SK-N-SH treated with all-trans-retinoic acid at 6 μM for 48 hours (cell line): ENCODE measurements around the gene ADPRM.

Experiments
- ATAC-seq: fragments of 200-7000 bp; cut with Tn5 transposase; 3 replicates; pipeline ENCODE4 v1.9.1; 2020; ENCODE audit warnings: mild to moderate bottlenecking, moderate library complexity
- ARNTL ChIP-seq: fragments of 450-650 bp; formaldehyde crosslinking; IDR thresholded peaks from 2 replicates; pipeline ENCODE4 v1.5.0; 2020; ENCODE audit warnings: low read depth, mild to moderate bottlenecking, moderate library complexity, borderline replicate concordance
- BACH2 ChIP-seq: fragments of 250-450 bp; sonication (Bioruptor Pico); IDR thresholded peaks from 2 replicates; pipeline ENCODE4 v1.9.0; 2021; ENCODE audit warnings: mild to moderate bottlenecking, borderline replicate concordance
- CSDC2 ChIP-seq: fragments of 250-450 bp; sonication (Bioruptor Pico); IDR thresholded peaks from 2 replicates; pipeline ENCODE4 v1.5.0; 2020; ENCODE audit warnings: mild to moderate bottlenecking, moderate library complexity
- ESRRG ChIP-seq: fragments of 250-450 bp; sonication (Bioruptor Pico); IDR thresholded peaks from 2 replicates; pipeline ENCODE4 v1.6.1; 2021; ENCODE audit warnings: mild to moderate bottlenecking
- GLIS3 ChIP-seq: fragments of 250-450 bp; sonication (Bioruptor Pico); IDR thresholded peaks from 2 replicates; pipeline ENCODE4 v1.5.0; 2020; ENCODE audit warnings: mild to moderate bottlenecking, moderate library complexity
- ISL1 ChIP-seq: fragments of 250-450 bp; sonication (Bioruptor Pico); IDR thresholded peaks from 2 replicates; pipeline ENCODE4 v2.1.2; 2022; ENCODE audit warnings: mild to moderate bottlenecking, moderate library complexity
- OSR1 ChIP-seq: fragments of 250-450 bp; sonication (Bioruptor Pico); IDR thresholded peaks from 2 replicates; pipeline ENCODE4 v1.8.0; 2022; ENCODE audit warnings: moderate library complexity, mild to moderate bottlenecking, inconsistent platforms
- POU6F1 ChIP-seq: fragments of 250-450 bp; sonication (Bioruptor Pico); IDR thresholded peaks from 2 replicates; pipeline ENCODE4 v1.8.0; 2021; ENCODE audit warnings: low read depth, mild to moderate bottlenecking, moderate library complexity, borderline replicate concordance
- SNAI2 ChIP-seq: fragments of 250-450 bp; sonication (Bioruptor Pico); IDR thresholded peaks from 2 replicates; pipeline ENCODE4 v1.5.0; 2020; ENCODE audit warnings: mild to moderate bottlenecking, moderate library complexity
- TCF4 ChIP-seq: fragments of 250-450 bp; sonication (Bioruptor Pico); IDR thresholded peaks from 2 replicates; pipeline ENCODE4 v1.8.0; 2021; ENCODE audit warnings: mild to moderate bottlenecking, moderate library complexity, borderline replicate concordance
- TOX ChIP-seq: fragments of 250-450 bp; sonication (Bioruptor Pico); IDR thresholded peaks from 2 replicates; pipeline ENCODE4 v1.8.0; 2021; ENCODE audit warnings: mild to moderate bottlenecking, moderate library complexity, borderline replicate concordance
- TSHZ2 ChIP-seq: fragments of 250-450 bp; sonication (Bioruptor Pico); IDR thresholded peaks from 2 replicates; pipeline ENCODE4 v1.5.0; 2020; ENCODE audit warnings: mild to moderate bottlenecking, moderate library complexity
- ZC3H10 ChIP-seq: fragments of 250-450 bp; sonication (Bioruptor Pico); IDR thresholded peaks from 2 replicates; pipeline ENCODE4 v1.5.1; 2021; ENCODE audit warnings: mild to moderate bottlenecking, moderate library complexity
- ZFP3 ChIP-seq: fragments of 250-450 bp; sonication (Bioruptor Pico); IDR thresholded peaks from 2 replicates; pipeline ENCODE4 v1.5.0; 2020; ENCODE audit warnings: mild to moderate bottlenecking, moderate library complexity
- ZFP30 ChIP-seq: fragments of 450-650 bp; formaldehyde crosslinking; IDR thresholded peaks from 2 replicates; pipeline ENCODE4 v1.5.0; 2022; ENCODE audit warnings: mild to moderate bottlenecking, moderate library complexity
- ZNF565 ChIP-seq: fragments of 450-650 bp; formaldehyde crosslinking; conservative IDR thresholded peaks from 2 replicates; pipeline ENCODE4 v1.5.0; 2020; ENCODE audit warnings: low read depth, mild to moderate bottlenecking, moderate library complexity
- ZNF70 ChIP-seq: fragments of 450-650 bp; formaldehyde crosslinking; IDR thresholded peaks from 2 replicates; pipeline ENCODE4 v1.5.0; 2020; ENCODE audit warnings: mild to moderate bottlenecking, moderate library complexity
- ZNF8 ChIP-seq: fragments of 450-650 bp; formaldehyde crosslinking; IDR thresholded peaks from 2 replicates; pipeline ENCODE4 v1.5.0; 2020; ENCODE audit warnings: mild to moderate bottlenecking, moderate library complexity
- TF ChIP-seq, protein P1 (sequence below): fragments of 250-450 bp; sonication (Bioruptor Pico); IDR thresholded peaks from 2 replicates; pipeline ENCODE4 v1.5.1; 2020; ENCODE audit warnings: low read depth, mild to moderate bottlenecking, moderate library complexity
- TF ChIP-seq, protein P2 (sequence below): fragments of 250-450 bp; sonication (Bioruptor Pico); IDR thresholded peaks from 2 replicates; pipeline ENCODE4 v1.5.1; 2021; ENCODE audit warnings: mild to moderate bottlenecking, moderate library complexity

ADPRM gene

GRCh38 chr17:10738521-10739258, 41.3 kb downstream of the ADPRM start:
- TF ChIP-seq, protein P1, sequence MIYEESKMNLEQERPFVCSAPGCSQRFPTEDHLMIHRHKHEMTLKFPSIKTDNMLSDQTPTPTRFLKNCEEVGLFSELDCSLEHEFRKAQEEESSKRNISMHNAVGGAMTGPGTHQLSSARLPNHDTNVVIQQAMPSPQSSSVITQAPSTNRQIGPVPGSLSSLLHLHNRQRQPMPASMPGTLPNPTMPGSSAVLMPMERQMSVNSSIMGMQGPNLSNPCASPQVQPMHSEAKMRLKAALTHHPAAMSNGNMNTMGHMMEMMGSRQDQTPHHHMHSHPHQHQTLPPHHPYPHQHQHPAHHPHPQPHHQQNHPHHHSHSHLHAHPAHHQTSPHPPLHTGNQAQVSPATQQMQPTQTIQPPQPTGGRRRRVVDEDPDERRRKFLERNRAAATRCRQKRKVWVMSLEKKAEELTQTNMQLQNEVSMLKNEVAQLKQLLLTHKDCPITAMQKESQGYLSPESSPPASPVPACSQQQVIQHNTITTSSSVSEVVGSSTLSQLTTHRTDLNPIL (CRISPR knock-in tag) = no peak
- no peak for TF ChIP-seq ESRRG
- TF ChIP-seq ZNF8 (CRISPR knock-in tag) = no peak
- no peak for TF ChIP-seq TSHZ2 (CRISPR knock-in tag)
- no peak for TF ChIP-seq ZFP3 (CRISPR knock-in tag)
- no peak for TF ChIP-seq BACH2
- TF ChIP-seq OSR1 (CRISPR knock-in tag) = no peak
- TF ChIP-seq ZC3H10 (CRISPR knock-in tag) = no peak
- no peak for TF ChIP-seq GLIS3
- TF ChIP-seq CSDC2 = no peak
- no peak for TF ChIP-seq ISL1
- TF ChIP-seq TCF4 (CRISPR knock-in tag) = no peak
- no peak for TF ChIP-seq ZNF70
- TF ChIP-seq SNAI2 (CRISPR knock-in tag) = no peak
- TF ChIP-seq, protein P2, sequence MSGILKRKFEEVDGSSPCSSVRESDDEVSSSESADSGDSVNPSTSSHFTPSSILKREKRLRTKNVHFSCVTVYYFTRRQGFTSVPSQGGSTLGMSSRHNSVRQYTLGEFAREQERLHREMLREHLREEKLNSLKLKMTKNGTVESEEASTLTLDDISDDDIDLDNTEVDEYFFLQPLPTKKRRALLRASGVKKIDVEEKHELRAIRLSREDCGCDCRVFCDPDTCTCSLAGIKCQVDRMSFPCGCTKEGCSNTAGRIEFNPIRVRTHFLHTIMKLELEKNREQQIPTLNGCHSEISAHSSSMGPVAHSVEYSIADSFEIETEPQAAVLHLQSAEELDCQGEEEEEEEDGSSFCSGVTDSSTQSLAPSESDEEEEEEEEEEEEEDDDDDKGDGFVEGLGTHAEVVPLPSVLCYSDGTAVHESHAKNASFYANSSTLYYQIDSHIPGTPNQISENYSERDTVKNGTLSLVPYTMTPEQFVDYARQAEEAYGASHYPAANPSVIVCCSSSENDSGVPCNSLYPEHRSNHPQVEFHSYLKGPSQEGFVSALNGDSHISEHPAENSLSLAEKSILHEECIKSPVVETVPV (CRISPR knock-in tag) = no peak
- no peak for TF ChIP-seq ARNTL (CRISPR knock-in tag)
- TF ChIP-seq ZNF565 (CRISPR knock-in tag) = no peak
- TF ChIP-seq ZFP30 = no peak
- no peak for TF ChIP-seq POU6F1 (CRISPR knock-in tag)
- ATAC-seq = no peak

DNA sequence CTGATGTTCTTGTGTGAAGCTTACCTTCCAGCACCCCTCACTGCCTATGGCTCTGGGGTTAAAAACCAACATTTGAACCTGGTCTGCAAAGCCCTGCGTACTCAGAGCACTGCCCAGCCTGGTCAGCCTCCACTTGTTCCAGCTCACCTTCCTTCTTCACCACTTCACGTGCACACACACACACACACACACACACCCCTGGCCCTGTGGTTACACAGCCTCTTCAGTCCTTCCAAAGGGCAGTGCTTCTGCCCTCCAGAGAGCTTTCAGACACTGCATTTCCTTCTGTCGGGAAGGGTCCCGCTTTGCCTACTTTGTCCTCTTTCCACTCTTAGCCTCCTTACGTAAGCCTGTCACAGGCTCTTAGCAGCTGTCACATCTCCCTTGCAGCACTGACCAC, 42.0 kb downstream of the ADPRM start:
- no peak for ATAC-seq
- TF ChIP-seq, protein P1 (CRISPR knock-in tag) = no peak
- TF ChIP-seq GLIS3 = no peak
- no peak for TF ChIP-seq TSHZ2 (CRISPR knock-in tag)
- no peak for TF ChIP-seq ZC3H10 (CRISPR knock-in tag)
- no peak for TF ChIP-seq TCF4 (CRISPR knock-in tag)
- no peak for TF ChIP-seq TOX (CRISPR knock-in tag)
- no peak for TF ChIP-seq ZNF565 (CRISPR knock-in tag)
- TF ChIP-seq BACH2 = no peak
- TF ChIP-seq ESRRG = no peak
